MV-4-11 (cell line): ENCODE data around the gene TMEM81.

Experiments
- DNase-seq: peaks from one replicate; lab custom pipeline; 2025; lab: John Stamatoyannopoulos, UW

The TMEM81 gene

GRCh38 chr1:205076245-205076761, 8.0 kb downstream of the TMEM81 start:
- no peak for DNase-seq

GRCh38 chr1:205075642-205076155, 8.6 kb downstream of the TMEM81 start:
- DNase-seq = no peak

GRCh38 chr1:205074513-205074912, 9.7 kb downstream of the TMEM81 start:
- no peak for DNase-seq

GRCh38 chr1:205074084-205074483, 10.2 kb downstream of the TMEM81 start:
- no peak for DNase-seq

- DNase-seq = no peak
Observed at GRCh38 chr1:205073511-205073910, 10.7 kb downstream of the TMEM81 start.

- no peak for DNase-seq
Observed at GRCh38 chr1:205072881-205073280, 11.4 kb downstream of the TMEM81 start.

GRCh38 chr1:205072286-205072685, 12.0 kb downstream of the TMEM81 start:
- DNase-seq = no peak

GRCh38 chr1:205071801-205072200, 12.5 kb downstream of the TMEM81 start:
- no peak for DNase-seq

- DNase-seq = no peak
Observed at GRCh38 chr1:205071028-205071409, 13.2 kb downstream of the TMEM81 start.

- DNase-seq = no peak
Observed at GRCh38 chr1:205069371-205070125, 14.7 kb downstream of the TMEM81 start.

- DNase-seq = no peak
Observed at GRCh38 chr1:205068457-205069040, 15.7 kb downstream of the TMEM81 start.

GRCh38 chr1:205068001-205068400, 16.3 kb downstream of the TMEM81 start:
- no peak for DNase-seq

GRCh38 chr1:205067031-205067430, 17.2 kb downstream of the TMEM81 start:
- DNase-seq = no peak

GRCh38 chr1:205066141-205066818, 18.0 kb downstream of the TMEM81 start:
- no peak for DNase-seq

- no peak for DNase-seq
Observed at GRCh38 chr1:205065666-205066065, 18.6 kb downstream of the TMEM81 start.

GRCh38 chr1:205064741-205065316, 19.4 kb downstream of the TMEM81 start:
- no peak for DNase-seq

- DNase-seq = no peak
Observed at GRCh38 chr1:205064301-205064700, 20.0 kb downstream of the TMEM81 start.

GRCh38 chr1:205062895-205063294, 21.4 kb downstream of the TMEM81 start:
- DNase-seq = no peak

- no peak for DNase-seq
Observed at GRCh38 chr1:205062319-205062718, 21.9 kb downstream of the TMEM81 start.

- DNase-seq = peak; percentile 45
Observed at GRCh38 chr1:205061665-205062069, 22.6 kb downstream of the TMEM81 start.

GRCh38 chr1:205061227-205061626, 23.0 kb downstream of the TMEM81 start:
- DNase-seq = no peak

- no peak for DNase-seq
Observed at GRCh38 chr1:205060746-205061145, 23.5 kb downstream of the TMEM81 start.
